ENCODE results near the gene CRYBB1.

CRYBB1 gene

DNA sequence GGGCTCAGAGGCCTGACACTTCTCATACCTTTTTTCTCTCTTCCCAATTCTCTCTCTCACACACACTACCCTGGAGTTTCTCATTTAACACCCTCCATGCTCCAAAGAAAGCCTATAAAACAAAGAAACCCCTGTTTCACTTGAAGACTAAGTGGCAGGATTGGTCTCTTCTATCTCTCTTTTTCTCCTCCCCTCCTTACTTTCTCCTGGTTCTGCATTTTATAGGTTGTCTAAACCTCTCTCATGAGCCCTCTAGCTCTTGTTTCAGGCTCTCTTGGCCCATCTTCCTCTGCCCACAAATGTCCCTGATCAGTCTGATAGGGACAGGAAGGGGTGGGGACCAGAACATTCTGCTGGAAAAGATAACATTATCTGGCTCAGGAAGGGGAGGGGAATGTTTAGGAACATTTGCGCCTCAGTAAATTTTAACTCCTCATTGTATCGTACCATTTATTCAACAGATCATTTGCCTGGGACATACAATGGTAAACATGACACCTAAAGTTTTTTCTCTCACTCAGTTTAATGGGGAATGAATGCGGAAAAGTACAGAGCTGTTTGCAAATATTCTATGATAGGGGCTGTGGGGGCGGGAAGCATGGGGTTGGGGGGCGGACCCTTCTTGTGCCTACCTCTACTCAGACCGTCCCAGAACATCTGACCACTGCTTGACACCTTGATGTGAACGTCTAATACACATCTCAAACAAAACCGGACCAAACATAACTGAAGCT lies 14.8 kb upstream of the CRYBB1 start:
- no peak overlapping the region for H3K9ac ChIP-seq (ENCODE audit: low read length)
- no peak overlapping the region for H3K27ac ChIP-seq (ENCODE audit: low read length)
- peaks cover 6% of the 10 kb centered on the region for H3K4me1 ChIP-seq (ENCODE audit: control insufficient read depth, low read depth, low read length)
- no peaks in the 10 kb centered on the region for H3K36me3 ChIP-seq (ENCODE audit: control insufficient read depth, low read depth, low read length)
- no peaks in the 10 kb centered on the region for H3K27me3 ChIP-seq (ENCODE audit: control insufficient read depth, insufficient read depth, low read length)
- no peaks in the 10 kb centered on the region for H3K9me3 ChIP-seq (ENCODE audit: control insufficient read depth, low read depth, low read length)
- no peak overlapping the region for H3K4me3 ChIP-seq (ENCODE audit: low read length)

DNA sequence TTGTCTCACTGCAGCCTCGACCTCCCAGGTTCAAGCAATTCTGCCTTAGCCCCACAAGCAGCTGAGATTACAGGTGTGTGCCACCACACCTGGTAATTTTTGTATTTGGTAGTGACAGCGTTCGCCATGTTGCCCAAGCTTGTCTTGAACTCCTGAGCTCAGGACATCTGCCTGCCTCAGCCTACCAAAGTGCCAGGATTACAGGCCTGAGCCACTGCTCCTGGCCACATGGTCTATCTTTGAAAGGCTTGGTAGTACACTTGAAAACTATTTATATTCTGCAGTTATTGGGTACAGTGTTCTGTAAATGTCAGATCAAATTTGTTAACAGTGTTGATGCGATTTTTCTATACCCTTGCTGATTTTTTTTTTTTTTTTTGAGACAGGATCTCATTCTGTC lies 13.5 kb upstream of the CRYBB1 start:
- Histone ChIP-seq H3K4me1 (ENCODE audit: control insufficient read depth, low read depth, low read length) (peaks cover 6% of the 10 kb centered on the region), H3K4me3 (ENCODE audit: low read length) (no peak overlapping the region), H3K9ac (ENCODE audit: low read length) (no peak overlapping the region), H3K9me3 (ENCODE audit: control insufficient read depth, low read depth, low read length) (no peaks in the 10 kb centered on the region), H3K27ac (ENCODE audit: low read length) (no peak overlapping the region), H3K27me3 (ENCODE audit: control insufficient read depth, insufficient read depth, low read length) (no peaks in the 10 kb centered on the region), H3K36me3 (ENCODE audit: control insufficient read depth, low read depth, low read length) (no peaks in the 10 kb centered on the region)

DNA sequence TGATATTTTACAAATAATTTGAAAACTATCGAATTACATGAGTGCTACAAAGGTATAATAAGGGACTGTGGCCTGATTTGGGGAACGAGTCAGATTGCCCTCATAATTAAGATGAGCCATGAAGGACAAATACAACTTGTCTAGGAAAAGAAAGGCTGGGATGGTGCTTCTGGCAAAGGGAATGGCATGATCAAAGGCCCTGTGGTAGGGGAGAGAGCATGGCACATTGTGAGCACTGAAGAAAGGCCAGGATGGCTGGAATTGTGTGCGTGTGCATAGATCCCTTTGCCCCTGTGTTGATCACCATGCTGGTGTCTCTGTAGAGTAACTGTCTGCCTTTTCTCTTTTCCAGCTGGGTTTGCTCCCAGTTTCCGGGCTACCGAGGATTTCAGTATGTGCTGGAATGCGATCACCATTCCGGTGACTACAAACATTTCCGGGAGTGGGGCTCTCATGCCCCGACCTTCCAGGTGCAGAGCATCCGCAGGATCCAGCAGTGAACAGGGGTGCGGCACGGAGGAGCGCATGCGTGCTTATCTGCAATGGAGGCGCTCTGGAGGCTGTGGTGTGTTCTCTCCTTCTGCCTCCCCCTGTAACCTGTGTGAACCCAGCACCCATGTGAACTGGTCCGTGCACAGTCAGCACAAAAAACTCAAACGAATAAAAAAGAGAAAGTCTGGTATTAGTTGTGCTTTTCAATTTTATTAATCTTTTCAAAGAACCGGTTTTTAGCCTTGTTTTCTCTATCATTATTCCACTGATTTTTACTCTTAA lies 12.3 kb upstream of the CRYBB1 start:
- Histone ChIP-seq H3K4me3 (ENCODE audit: low read length) (no peak overlapping the region), H3K4me1 (ENCODE audit: control insufficient read depth, low read depth, low read length) (peaks cover 6% of the 10 kb centered on the region), H3K9me3 (ENCODE audit: control insufficient read depth, low read depth, low read length) (no peaks in the 10 kb centered on the region), H3K27ac (ENCODE audit: low read length) (no peak overlapping the region), H3K27me3 (ENCODE audit: control insufficient read depth, insufficient read depth, low read length) (no peaks in the 10 kb centered on the region), H3K9ac (ENCODE audit: low read length) (no peak overlapping the region), H3K36me3 (ENCODE audit: control insufficient read depth, low read depth, low read length) (no peaks in the 10 kb centered on the region)

DNA sequence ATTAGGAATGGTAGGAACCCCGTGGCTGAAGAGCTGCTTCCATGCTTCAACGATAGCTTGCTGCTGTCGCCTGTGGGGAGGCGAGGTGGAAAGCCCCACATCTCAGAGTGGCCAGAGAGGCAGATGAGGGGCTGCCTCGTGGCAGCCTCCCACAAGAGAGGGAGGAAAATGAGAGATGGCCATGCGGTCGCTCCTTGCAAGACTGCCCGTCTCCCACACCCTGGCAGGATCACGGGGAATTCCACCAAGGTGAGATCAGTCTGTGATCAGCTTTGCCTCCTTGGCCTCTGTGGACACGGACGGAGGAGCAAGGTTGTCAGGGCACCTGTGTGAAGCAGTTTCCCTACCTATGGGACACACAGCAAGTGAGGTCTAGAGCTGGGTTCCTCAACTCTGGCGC lies 7.0 kb upstream of the CRYBB1 start:
- Histone ChIP-seq H3K4me3 (ENCODE audit: low read length) (no peak overlapping the region), H3K27ac (ENCODE audit: low read length) (no peak overlapping the region), H3K9me3 (ENCODE audit: control insufficient read depth, low read depth, low read length) (no peaks in the 10 kb centered on the region), H3K9ac (ENCODE audit: low read length) (no peak overlapping the region), H3K27me3 (ENCODE audit: control insufficient read depth, insufficient read depth, low read length) (no peaks in the 10 kb centered on the region), H3K4me1 (ENCODE audit: control insufficient read depth, low read depth, low read length) (no peaks in the 10 kb centered on the region), H3K36me3 (ENCODE audit: control insufficient read depth, low read depth, low read length) (no peaks in the 10 kb centered on the region)

DNA sequence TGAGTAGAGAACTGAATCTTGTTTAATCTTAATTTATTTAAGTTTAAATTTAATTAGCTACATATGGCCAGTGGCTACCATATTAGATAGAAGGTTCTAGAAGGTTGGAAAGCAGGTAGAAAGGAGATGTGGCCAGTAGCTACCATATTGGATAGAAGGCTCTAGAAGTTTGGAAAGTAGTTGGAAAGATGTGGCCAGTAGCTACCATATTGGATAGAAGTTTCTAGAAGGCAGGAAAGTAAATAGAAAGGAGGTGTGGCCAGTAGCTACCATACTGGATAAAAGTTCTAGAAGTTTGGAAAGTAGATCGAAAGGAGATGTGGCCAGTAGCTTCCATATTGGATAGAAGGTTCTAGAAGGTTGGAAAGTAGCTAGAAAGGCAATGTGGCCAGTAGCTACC lies 6.2 kb upstream of the CRYBB1 start:
- Histone ChIP-seq H3K4me1 (ENCODE audit: control insufficient read depth, low read depth, low read length) (no peaks in the 10 kb centered on the region), H3K4me3 (ENCODE audit: low read length) (no peak overlapping the region), H3K9ac (ENCODE audit: low read length) (no peak overlapping the region), H3K27ac (ENCODE audit: low read length) (no peak overlapping the region), H3K27me3 (ENCODE audit: control insufficient read depth, insufficient read depth, low read length) (no peaks in the 10 kb centered on the region), H3K36me3 (ENCODE audit: control insufficient read depth, low read depth, low read length) (no peaks in the 10 kb centered on the region), H3K9me3 (ENCODE audit: control insufficient read depth, low read depth, low read length) (no peaks in the 10 kb centered on the region)

DNA sequence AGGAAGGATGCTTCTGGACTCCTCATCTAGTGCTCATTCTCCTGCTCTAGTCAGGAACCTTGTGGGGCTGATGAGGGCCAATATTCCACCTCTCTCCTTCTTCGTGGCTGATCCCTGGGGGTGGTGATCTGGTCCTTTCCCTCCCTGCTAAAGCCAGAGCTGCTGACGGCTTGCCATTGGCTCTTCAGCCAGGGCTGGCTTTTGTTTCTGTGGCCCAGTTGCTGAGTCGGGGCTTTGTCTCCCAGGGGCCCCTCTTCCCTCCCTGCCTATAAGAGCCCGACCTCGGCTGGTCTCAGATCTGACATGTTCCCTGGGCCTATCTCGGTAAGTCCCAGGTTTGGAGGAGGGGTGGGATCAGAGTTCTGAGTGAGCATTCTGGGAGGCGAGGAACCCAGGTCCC lies 3.8 kb upstream of the CRYBB1 start, which contains the start of gene CRYBA4:
CRYBA4 (plus strand) TSS at position 301 of the 400 bp plus-strand sequence. CDS start 634 bp downstream, outside the sequence.
- Histone ChIP-seq H3K36me3 (ENCODE audit: control insufficient read depth, low read depth, low read length) (no peaks in the 10 kb centered on the region), H3K4me1 (ENCODE audit: control insufficient read depth, low read depth, low read length) (peaks cover 15% of the 10 kb centered on the region), H3K4me3 (ENCODE audit: low read length) (no peak within 1 kb of the TSS), H3K27ac (ENCODE audit: low read length) (no peak within 1 kb of the TSS), H3K27me3 (ENCODE audit: control insufficient read depth, insufficient read depth, low read length) (no peaks in the 10 kb centered on the region), H3K9ac (ENCODE audit: low read length) (no peak within 1 kb of the TSS), H3K9me3 (ENCODE audit: control insufficient read depth, low read depth, low read length) (no peaks in the 10 kb centered on the region)

DNA sequence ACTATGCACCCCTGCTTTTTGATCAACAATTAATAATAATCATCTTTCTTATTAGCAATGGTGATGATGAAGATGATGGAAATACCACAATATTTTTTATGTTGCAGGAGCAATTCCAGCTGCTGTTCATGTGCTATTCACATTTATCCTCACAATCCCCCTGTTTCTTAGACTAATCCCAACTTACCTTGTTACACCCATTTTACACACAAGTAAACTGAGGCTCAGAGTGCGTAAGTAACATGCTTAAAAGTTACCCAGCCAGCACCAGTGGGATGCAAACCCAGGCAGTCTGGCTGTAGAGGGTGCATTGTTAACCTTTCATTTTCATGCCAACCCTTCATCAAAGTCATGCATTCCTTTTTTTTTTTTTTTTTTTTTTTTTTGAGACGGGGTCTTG lies 2.4 kb upstream of the CRYBB1 start:
- Histone ChIP-seq H3K27me3 (ENCODE audit: control insufficient read depth, insufficient read depth, low read length) (no peaks in the 10 kb centered on the region), H3K9me3 (ENCODE audit: control insufficient read depth, low read depth, low read length) (no peaks in the 10 kb centered on the region), H3K27ac (ENCODE audit: low read length) (no peak overlapping the region), H3K36me3 (ENCODE audit: control insufficient read depth, low read depth, low read length) (no peaks in the 10 kb centered on the region), H3K4me1 (ENCODE audit: control insufficient read depth, low read depth, low read length) (peaks cover 26% of the 10 kb centered on the region), H3K4me3 (ENCODE audit: low read length) (no peak overlapping the region), H3K9ac (ENCODE audit: low read length) (no peak overlapping the region)

GRCh38 chr22:26619510-26619909 lies 1.7 kb upstream of the CRYBB1 start:
- Histone ChIP-seq H3K9ac (ENCODE audit: low read length) (no peak overlapping the region), H3K36me3 (ENCODE audit: control insufficient read depth, low read depth, low read length) (no peaks in the 10 kb centered on the region), H3K27me3 (ENCODE audit: control insufficient read depth, insufficient read depth, low read length) (peaks cover 7% of the 10 kb centered on the region), H3K9me3 (ENCODE audit: control insufficient read depth, low read depth, low read length) (no peaks in the 10 kb centered on the region), H3K27ac (ENCODE audit: low read length) (no peak overlapping the region), H3K4me3 (ENCODE audit: low read length) (no peak overlapping the region), H3K4me1 (ENCODE audit: control insufficient read depth, low read depth, low read length) (peaks cover 33% of the 10 kb centered on the region)

DNA sequence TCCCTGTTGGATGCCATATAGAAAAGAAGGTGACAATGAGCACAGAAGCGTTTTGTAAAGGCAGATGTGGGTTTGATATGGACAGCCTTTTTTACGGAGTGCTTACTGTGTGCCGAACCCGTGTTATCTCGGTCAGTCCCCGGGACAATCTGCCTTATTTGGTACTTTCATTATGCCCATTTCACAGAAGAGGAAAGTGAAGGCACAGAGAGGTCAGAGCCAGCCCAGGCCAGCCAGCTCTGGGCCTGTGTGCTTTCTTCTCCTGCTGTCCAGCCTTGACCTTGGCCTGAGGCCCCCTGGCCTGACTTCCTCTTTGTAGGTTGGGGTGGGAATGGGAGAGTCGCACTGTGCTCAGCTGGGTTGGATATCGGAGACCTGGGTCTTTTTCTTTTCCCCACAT lies 628 bp upstream of the CRYBB1 start:
- peaks cover 9% of the 10 kb centered on the region for H3K27me3 ChIP-seq (ENCODE audit: control insufficient read depth, insufficient read depth, low read length)
- peaks cover 40% of the 10 kb centered on the region for H3K4me1 ChIP-seq (ENCODE audit: control insufficient read depth, low read depth, low read length)
- no peaks in the 10 kb centered on the region for H3K36me3 ChIP-seq (ENCODE audit: control insufficient read depth, low read depth, low read length)
- H3K9ac ChIP-seq (ENCODE audit: low read length) = no peak overlapping the region
- no peak overlapping the region for H3K27ac ChIP-seq (ENCODE audit: low read length)
- no peak overlapping the region for H3K4me3 ChIP-seq (ENCODE audit: low read length)
- H3K9me3 ChIP-seq (ENCODE audit: control insufficient read depth, low read depth, low read length) = no peaks in the 10 kb centered on the region

GRCh38 chr22:26616650-26617049 lies 1.2 kb downstream of the CRYBB1 start:
- Histone ChIP-seq H3K27me3 (ENCODE audit: control insufficient read depth, insufficient read depth, low read length) (peaks cover 26% of the 10 kb centered on the region), H3K4me1 (ENCODE audit: control insufficient read depth, low read depth, low read length) (peaks cover 57% of the 10 kb centered on the region), H3K9me3 (ENCODE audit: control insufficient read depth, low read depth, low read length) (no peaks in the 10 kb centered on the region), H3K9ac (ENCODE audit: low read length) (no peak overlapping the region), H3K4me3 (ENCODE audit: low read length) (no peak overlapping the region), H3K27ac (ENCODE audit: low read length) (no peak overlapping the region), H3K36me3 (ENCODE audit: control insufficient read depth, low read depth, low read length) (no peaks in the 10 kb centered on the region)

DNA sequence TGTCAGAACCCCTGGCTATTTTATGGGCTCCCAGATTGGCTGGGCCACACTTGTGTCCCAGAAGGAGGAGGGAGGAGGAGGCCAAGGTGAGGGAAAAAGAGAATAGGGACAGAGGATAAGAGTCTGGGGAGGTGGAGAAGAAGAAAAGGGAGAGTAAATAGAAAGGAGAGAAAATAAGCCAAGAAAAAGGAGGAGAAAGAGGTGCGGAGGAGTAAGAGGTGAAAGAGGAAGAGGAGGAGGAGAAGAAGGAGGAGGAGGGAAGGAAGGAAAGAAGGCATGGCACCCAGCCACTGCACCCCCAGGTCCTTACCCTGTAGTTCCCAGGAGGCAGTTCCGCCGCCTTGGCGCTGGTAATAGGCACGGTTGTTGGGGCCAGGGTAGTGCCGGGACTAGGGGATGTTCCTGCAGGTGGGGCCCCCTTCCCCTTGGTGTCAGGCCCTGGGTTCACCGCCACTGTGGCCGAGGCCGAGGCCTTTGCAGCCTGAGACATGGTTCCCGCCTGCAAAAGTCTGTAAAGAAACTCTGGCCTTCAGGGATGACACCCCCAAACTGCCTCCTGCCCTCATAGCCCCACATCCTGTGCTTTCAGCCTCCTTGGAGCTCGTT lies 1.9 kb downstream of the CRYBB1 start:
- Histone ChIP-seq H3K4me3 (ENCODE audit: low read length) (no peak overlapping the region), H3K27ac (ENCODE audit: low read length) (no peak overlapping the region), H3K9me3 (ENCODE audit: control insufficient read depth, low read depth, low read length) (no peaks in the 10 kb centered on the region), H3K27me3 (ENCODE audit: control insufficient read depth, insufficient read depth, low read length) (peaks cover 26% of the 10 kb centered on the region), H3K4me1 (ENCODE audit: control insufficient read depth, low read depth, low read length) (peaks cover 57% of the 10 kb centered on the region), H3K9ac (ENCODE audit: low read length) (no peak overlapping the region), H3K36me3 (ENCODE audit: control insufficient read depth, low read depth, low read length) (no peaks in the 10 kb centered on the region)
